K562 (cell line): ENCODE measurements around the gene TCF12. TPM values are rescaled to one million over a fixed set of nuclear protein-coding genes. Genes with fewer than 3 reads are reported as not detected.
A peak's percentile ranks its signal among the peaks of the same experiment; 100 is the strongest.

Experiments
- ATAC-seq: fragments of 200-7000 bp; cut with Tn5 transposase; 3 replicates; pipeline ENCODE4 v1.9.1; 2020; ENCODE audit warnings: moderate library complexity
- BruUV-seq: library from RNA; stranded (reverse); fragments of 400-500 nt; replicated peaks from 2 replicates; lab custom pipeline; 2021; lab: Mats Ljungman, UMichigan
- CTCF ChIA-PET: fragments of 300-600 bp; formaldehyde crosslinking; extraction: SDS; loops from one replicate; lab custom pipeline; 2021; ENCODE audit warnings: low intra/inter-chr PET ratio; lab: Yijun Ruan, JAX
- POLR2A ChIA-PET: fragments of 300-600, 350-650 bp; sonication (Branson Sonifier 250); formaldehyde crosslinking; extraction: SDS; loops from one replicate; lab custom pipeline; 2021; ENCODE audit warnings: antibody characterized with exemption, inconsistent platforms; lab: Yijun Ruan, JAX
- DNase-seq, 4 experiments: peaks; one replicate each; pipeline versions ENCODE4 v3.0.0 to v3.0.0-alpha.2; 2011 to 2018; ENCODE audit warnings: low spot score in 3 of 4, mixed read lengths in 3 of 4; ENCODE audit errors: extremely low read depth in 1 of 4
- FAIRE-seq: peaks from 2 replicates; lab custom pipeline; 2011; peaks lifted over from hg19 to GRCh38; lab: Jason Lieb, UNC
- H2AFZ ChIP-seq: 2 replicates; pipeline ENCODE4 v1.6.0; 2011; ENCODE audit warnings: low read depth, low read length, control low read depth, inconsistent platforms
- H3K27ac ChIP-seq: fragments of 200-600 bp; 3 replicates; pipeline ENCODE4 v1.8.0; 2011; ENCODE audit warnings: low read depth, mild to moderate bottlenecking, control low read depth, inconsistent platforms, low read length, moderate library complexity, mixed read lengths; ENCODE audit errors: extremely low read depth
- H3K27me3 ChIP-seq, 2 experiments: fragments of 300-600 bp in 1 of 2; 2 replicates in 1 of 2; 3 replicates in 1 of 2; pipeline versions ENCODE4 v1.6.0 to v1.8.0; 2011; ENCODE audit warnings: inconsistent platforms in 2 of 2, low read length in 2 of 2, mild to moderate bottlenecking in 1 of 2, mixed read lengths in 1 of 2, moderate library complexity in 1 of 2; ENCODE audit not compliant: control insufficient read depth in 2 of 2, insufficient read depth in 2 of 2
- H3K36me3 ChIP-seq: fragments of 300-600 bp; 3 replicates; pipeline ENCODE4 v1.8.0; 2011; ENCODE audit warnings: mild to moderate bottlenecking, low read length, inconsistent platforms; ENCODE audit not compliant: control insufficient read depth, insufficient read depth
- H3K4me1 ChIP-seq, 2 experiments: fragments of 200-600 bp in 1 of 2; replicated peaks in 1 of 2; 2 replicates in 1 of 2; 3 replicates in 1 of 2; pipeline versions ENCODE4 v1.5.1 to v1.8.0; 2011; ENCODE audit warnings: inconsistent platforms in 2 of 2, low read length in 2 of 2, mild to moderate bottlenecking in 1 of 2, mixed read lengths in 1 of 2, moderate library complexity in 1 of 2; ENCODE audit not compliant: control insufficient read depth in 2 of 2, insufficient read depth in 2 of 2
- H3K4me2 ChIP-seq: 2 replicates; pipeline ENCODE4 v1.6.1; 2011; ENCODE audit warnings: low read length, control low read depth, inconsistent platforms, mixed read lengths; ENCODE audit not compliant: insufficient read depth
- H3K4me3 ChIP-seq: fragments of 200-600 bp; sonication (generic), shearing (Covaris generic); 2 replicates; pipeline ENCODE4 v1.5.1; 2016; ENCODE audit warnings: control low read depth, inconsistent platforms
- H3K79me2 ChIP-seq: fragments of 200-600 bp; 3 replicates; pipeline ENCODE4 v1.8.0; 2011; ENCODE audit warnings: low read length, inconsistent platforms; ENCODE audit not compliant: control insufficient read depth, insufficient read depth
- H3K9ac ChIP-seq, 2 experiments: 2 replicates each; pipeline versions ENCODE4 v1.6.0 to v1.6.1; 2011; ENCODE audit warnings: low read depth in 2 of 2, low read length in 2 of 2, control low read depth in 1 of 2, inconsistent platforms in 1 of 2, mild to moderate bottlenecking in 1 of 2, mixed read lengths in 1 of 2; ENCODE audit not compliant: insufficient read depth in 1 of 2
- H3K9me1 ChIP-seq: one replicate; pipeline ENCODE4 v1.6.0; 2011; ENCODE audit warnings: inconsistent platforms, mild to moderate bottlenecking, low read length, moderate library complexity; ENCODE audit not compliant: control insufficient read depth, insufficient read depth
- H3K9me3 ChIP-seq: replicated peaks from 2 replicates; pipeline ENCODE4 v1.5.1; 2011; ENCODE audit warnings: low read depth, low read length, inconsistent platforms; ENCODE audit not compliant: control insufficient read depth, insufficient read depth
- H4K20me1 ChIP-seq: replicated peaks from 2 replicates; pipeline ENCODE4 v1.6.1; 2011; ENCODE audit warnings: low read length, inconsistent platforms, mixed read lengths; ENCODE audit not compliant: control insufficient read depth, insufficient read depth
- ARID4B ChIP-seq: sonication (generic); formaldehyde crosslinking; IDR thresholded peaks from 2 replicates; pipeline ENCODE4 v1.8.0; 2022; ENCODE audit warnings: mild to moderate bottlenecking, missing genetic modification reagents
- CLOCK ChIP-seq: fragments of 250-450 bp; sonication (Bioruptor Pico); IDR thresholded peaks from 2 replicates; pipeline ENCODE4 v1.4.0; 2020; ENCODE audit warnings: mild to moderate bottlenecking, moderate library complexity, borderline replicate concordance
- RAD21 ChIP-seq, 2 experiments: fragments of 250-450 bp in 1 of 2; fragments of 450-650 bp in 1 of 2; sonication (Bioruptor Pico) in 1 of 2; formaldehyde crosslinking in 1 of 2; IDR thresholded peaks in 1 of 2; conservative IDR thresholded peaks in 1 of 2; 2 replicates each; pipeline versions ENCODE4 v1.4.0 to v1.8.0; 2020 to 2022; ENCODE audit warnings: mild to moderate bottlenecking in 2 of 2, moderate library complexity in 1 of 2
- RFX1 ChIP-seq: fragments of 450-650 bp; IDR thresholded peaks from 2 replicates; pipeline ENCODE4 v1.6.1; 2016; ENCODE audit warnings: mild to moderate bottlenecking, moderate library complexity
- TARDBP ChIP-seq: fragments of 450-650 bp; IDR thresholded peaks from 2 replicates; pipeline ENCODE4 v1.6.1; 2016
- ZFP36 ChIP-seq: fragments of 150-350 bp; IDR thresholded peaks from 2 replicates; pipeline ENCODE4 v1.6.1; 2018; ENCODE audit warnings: low read length, low read depth; ENCODE audit not compliant: partially characterized antibody
- ZNF561 ChIP-seq: fragments of 450-650 bp; formaldehyde crosslinking; conservative IDR thresholded peaks from 2 replicates; pipeline ENCODE4 v1.4.0; 2020; ENCODE audit warnings: mild to moderate bottlenecking, moderate library complexity
- WGBS: fragments of 100-300 bp; shearing (Covaris generic); methylation state at CpG from one replicate; pipeline ENCODE4 v1.1.6; 2016; ENCODE audit warnings: low coverage, mixed read lengths; ENCODE audit not compliant: insufficient coverage; ENCODE audit errors: missing lambda C conversion rate; 5-methylcytosine and 5-hydroxymethylcytosine counted together
- in situ Hi-C: fragments of 300-500 bp; cut with MboI; formaldehyde crosslinking; loops from 4 replicates; pipeline ENCODE4 v1.15.0; 2018; ENCODE audit warnings: inconsistent platforms, mixed read lengths
- intact Hi-C: fragments of 100-400 bp; cut with micrococcal nuclease; formaldehyde crosslinking; loops from 2 replicates; pipeline ENCODE4 v1.14.2; 2022
- polyA plus RNA-seq, 8 experiments: library from polyadenylated mRNA; depleted of rRNA in 4 of 8; stranded (reverse) in 5 of 8; unstranded in 3 of 8; fragments of >200 nt; fragmentation: Nextera tagmentation in 2 of 8; fragmentation: Illumina TruSeq in 1 of 8; extraction: Ambion mirVana in 2 of 8; extraction: Trizol in 1 of 8; gene quantifications; 2 replicates each; pipeline versions ENCODE4 v1.2.1 to v1.2.3, GENCODE V29; 2011 to 2014; ENCODE audit warnings: inconsistent platforms in 1 of 8, missing spikeins in 1 of 8
- total RNA-seq, 7 experiments: library from RNA; depleted of rRNA in 6 of 7; stranded (reverse); fragments of >200 nt in 6 of 7; fragmentation: Illumina TruSeq in 2 of 7; extraction: Trizol in 2 of 7; gene quantifications; 2 replicates each; pipeline versions ENCODE4 v1.2.1 to v1.2.3, GENCODE V29; 2011 to 2021; ENCODE audit warnings: low replicate concordance in 1 of 7

Gene TCF12
- total and polyA plus RNA-seq, 9 of the 15 experiments (the other 6 are each of a cell fraction or from before 2014, with no cell fraction given): 10.5 to 132 (median 52.9) TPM

GRCh38 chr15:57091636-57092035 lies 173.2 kb downstream of the TCF12 start:
- POLR2A ChIA-PET: no interaction called here
- H3K9ac ChIP-seq: no peak overlapping the region
- no peak overlapping the region for H3K4me3 ChIP-seq
- in situ Hi-C loops: no loop called here
- H4K20me1 ChIP-seq: no peaks in the 10 kb centered on the region
- BruUV-seq: no TSS peak
- no peak for DNase-seq
- FAIRE-seq: peak; percentile 15
- no peaks in the 10 kb centered on the region for H3K9me1 ChIP-seq
- H3K4me1 ChIP-seq: peaks cover 0 to 4% of the 10 kb centered on the region in 2 experiments; a peak in 1 of 5 replicates
- H3K4me2 ChIP-seq: no peak overlapping the region
- TF ChIP-seq CLOCK (CRISPR knock-in tag) (no peak), ZNF561 (no peak), ARID4B (no peak), ZFP36 (no peak), TARDBP (no peak), RAD21 (CRISPR knock-in tag; conservative IDR thresholded peaks at IDR 0.05 in 1 of 2, IDR thresholded peaks at IDR 0.05 in 1 of 2) (no peak), RFX1 (no peak)
- H3K79me2 ChIP-seq: peaks cover 9% of the 10 kb centered on the region
- intact Hi-C loops: no loop called here
- CTCF ChIA-PET: no interaction called here
- no peak overlapping the region for H3K27ac ChIP-seq
- ATAC-seq: no peak
- H2AFZ ChIP-seq: no peak overlapping the region
- H3K9me3 ChIP-seq: no peaks in the 10 kb centered on the region
- WGBS: 100% methylated on average over 2 of the region's 2 CpGs
- H3K27me3 ChIP-seq: no peaks in the 10 kb centered on the region
- peaks cover 28% of the 10 kb centered on the region for H3K36me3 ChIP-seq
